Stomach smooth muscle (tissue), 2 donors: ENCODE data around the gene RCSD1.

Experiments
- H3K27ac ChIP-seq: one replicate; pipeline ENCODE4 v1.7.0; 2013; ENCODE audit warnings: mild to moderate bottlenecking, low read length, inconsistent platforms
- H3K27me3 ChIP-seq, 2 donors: one replicate each; pipeline ENCODE4 v1.7.0; 2013; ENCODE audit warnings: low read length in 2 of 2; ENCODE audit not compliant: insufficient read depth in 2 of 2, control insufficient read depth in 1 of 2
- H3K36me3 ChIP-seq, 2 donors: one replicate each; pipeline ENCODE4 v1.7.0; 2013; ENCODE audit warnings: low read length in 2 of 2; ENCODE audit not compliant: control insufficient read depth in 2 of 2, insufficient read depth in 2 of 2
- H3K4me1 ChIP-seq: one replicate; pipeline ENCODE4 v1.7.0; 2013; ENCODE audit warnings: low read length; ENCODE audit not compliant: control insufficient read depth, insufficient read depth
- H3K4me3 ChIP-seq, 2 donors: one replicate each; pipeline ENCODE4 v1.7.0; 2013; ENCODE audit warnings: low read length in 2 of 2
- H3K9ac ChIP-seq, 2 donors: one replicate each; pipeline ENCODE4 v1.7.0; 2013; ENCODE audit warnings: low read length in 2 of 2, mild to moderate bottlenecking in 1 of 2
- H3K9me3 ChIP-seq, 2 donors: one replicate each; pipeline ENCODE4 v1.7.0; 2013; ENCODE audit warnings: low read length in 2 of 2; ENCODE audit not compliant: control insufficient read depth in 2 of 2
- donor health status: healthy.
- donor health status: Pancreatic carcinoma.

The RCSD1 gene

GRCh38 chr1:167746988-167747655, 117.1 kb downstream of the RCSD1 start:
- no peak overlapping the region for H3K4me3 ChIP-seq
- H3K27ac ChIP-seq = no peak overlapping the region
- peaks cover 6% of the 10 kb centered on the region for H3K4me1 ChIP-seq
- H3K36me3 ChIP-seq = no peaks in the 10 kb centered on the region
- no peaks in the 10 kb centered on the region for H3K27me3 ChIP-seq
- H3K9ac ChIP-seq = no peak overlapping the region
- no peaks in the 10 kb centered on the region for H3K9me3 ChIP-seq

GRCh38 chr1:167747988-167748387, 118.0 kb downstream of the RCSD1 start:
- Histone ChIP-seq H3K9me3 (no peaks in the 10 kb centered on the region), H3K36me3 (no peaks in the 10 kb centered on the region), H3K4me3 (no peak overlapping the region), H3K27ac (no peak overlapping the region), H3K4me1 (peaks cover 15% of the 10 kb centered on the region), H3K27me3 (no peaks in the 10 kb centered on the region), H3K9ac (no peak overlapping the region)

DNA sequence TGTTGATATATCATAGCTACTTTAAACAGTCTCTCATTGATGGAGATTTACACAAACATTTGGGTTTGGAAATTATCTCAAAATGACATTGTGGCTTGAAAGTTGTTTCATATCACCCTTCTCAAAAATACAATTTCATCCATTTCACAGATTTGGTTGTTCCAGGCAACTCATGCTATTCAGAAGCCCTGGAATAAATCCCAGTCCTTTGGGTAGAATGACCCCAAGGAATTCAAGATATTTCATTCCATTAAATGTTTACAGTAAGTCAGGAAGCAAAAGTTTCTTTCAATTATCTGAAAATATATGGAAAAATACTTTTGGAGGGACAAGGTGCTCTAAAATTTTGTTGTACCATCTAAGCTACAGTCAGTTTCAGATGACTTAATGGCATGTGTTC, 118.9 kb downstream of the RCSD1 start:
- Histone ChIP-seq H3K9me3 (no peaks in the 10 kb centered on the region), H3K27me3 (no peaks in the 10 kb centered on the region), H3K4me3 (no peak overlapping the region), H3K27ac (no peak overlapping the region), H3K4me1 (peaks cover 17% of the 10 kb centered on the region), H3K9ac (no peak overlapping the region), H3K36me3 (no peaks in the 10 kb centered on the region)

DNA sequence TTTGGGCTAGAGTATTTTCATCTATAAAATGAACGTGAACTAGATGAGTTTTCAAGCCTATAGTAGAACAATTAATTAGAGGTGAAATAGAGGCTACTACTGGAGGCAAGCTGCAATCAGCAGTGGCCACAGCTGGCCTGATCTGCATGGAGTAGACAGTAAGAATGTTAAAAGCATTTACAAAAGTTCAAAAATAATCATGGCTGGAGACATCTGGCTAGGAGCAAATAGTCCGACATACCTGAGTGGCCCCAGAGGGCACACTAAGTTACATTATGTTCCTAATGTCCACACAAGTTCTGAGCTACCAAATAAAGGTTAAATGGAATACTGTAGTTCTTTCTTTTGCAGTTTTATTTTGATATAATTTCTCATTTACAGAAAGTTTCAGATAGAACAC, 119.7 kb downstream of the RCSD1 start:
- no peak overlapping the region for H3K27ac ChIP-seq
- H3K36me3 ChIP-seq = no peaks in the 10 kb centered on the region
- H3K4me1 ChIP-seq = peaks cover 17% of the 10 kb centered on the region
- no peak overlapping the region for H3K9ac ChIP-seq
- H3K27me3 ChIP-seq = no peaks in the 10 kb centered on the region
- H3K9me3 ChIP-seq = no peaks in the 10 kb centered on the region
- H3K4me3 ChIP-seq = no peak overlapping the region

GRCh38 chr1:167750641-167751040, 120.6 kb downstream of the RCSD1 start:
- Histone ChIP-seq H3K27ac (no peak overlapping the region), H3K9me3 (no peaks in the 10 kb centered on the region), H3K36me3 (no peaks in the 10 kb centered on the region), H3K27me3 (no peaks in the 10 kb centered on the region), H3K9ac (no peak overlapping the region), H3K4me1 (peaks cover 14% of the 10 kb centered on the region), H3K4me3 (no peak overlapping the region)

DNA sequence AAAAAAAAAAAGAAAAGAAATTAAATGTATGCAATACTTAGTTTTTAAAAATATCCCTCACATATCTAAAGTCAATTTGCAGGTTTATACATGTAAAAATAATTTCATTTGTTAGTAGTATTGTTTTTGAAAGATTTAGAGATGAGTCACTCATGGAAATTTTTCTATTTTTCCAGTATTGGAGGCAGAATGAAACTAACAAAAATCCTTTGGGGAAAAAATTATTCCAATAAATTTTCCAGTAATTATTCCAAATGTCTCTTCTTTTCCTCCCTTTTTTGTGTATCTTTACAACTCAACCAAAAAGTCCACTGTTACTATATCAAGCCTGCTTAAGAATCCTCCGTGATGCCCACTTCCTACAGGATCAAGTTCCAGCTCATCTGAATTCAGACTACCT, 121.6 kb downstream of the RCSD1 start:
- no peak overlapping the region for H3K9ac ChIP-seq
- no peak overlapping the region for H3K27ac ChIP-seq
- no peaks in the 10 kb centered on the region for H3K36me3 ChIP-seq
- H3K4me1 ChIP-seq = peaks cover 16% of the 10 kb centered on the region
- H3K9me3 ChIP-seq = no peaks in the 10 kb centered on the region
- H3K27me3 ChIP-seq = no peaks in the 10 kb centered on the region
- H3K4me3 ChIP-seq = no peak overlapping the region

GRCh38 chr1:167752219-167752985, 122.4 kb downstream of the RCSD1 start:
- no peak overlapping the region for H3K9ac ChIP-seq
- no peaks in the 10 kb centered on the region for H3K27me3 ChIP-seq
- peaks cover 20% of the 10 kb centered on the region for H3K4me1 ChIP-seq
- H3K9me3 ChIP-seq = no peaks in the 10 kb centered on the region
- H3K27ac ChIP-seq = no peak overlapping the region
- H3K4me3 ChIP-seq = no peak overlapping the region
- H3K36me3 ChIP-seq = no peaks in the 10 kb centered on the region

GRCh38 chr1:167755654-167756053, 125.6 kb downstream of the RCSD1 start:
- H3K4me1 ChIP-seq = peaks cover 17% of the 10 kb centered on the region
- no peaks in the 10 kb centered on the region for H3K27me3 ChIP-seq
- no peaks in the 10 kb centered on the region for H3K36me3 ChIP-seq
- H3K4me3 ChIP-seq = no peak overlapping the region
- no peaks in the 10 kb centered on the region for H3K9me3 ChIP-seq
- H3K27ac ChIP-seq = no peak overlapping the region
- no peak overlapping the region for H3K9ac ChIP-seq
